ENCODE results near the gene NIPAL3.

- no peak for TF ChIP-seq POLR2A (IDR thresholded peaks at IDR 0.05; ENCODE audit: borderline replicate concordance, extremely low read depth, insufficient read depth, insufficient read length)
- TF ChIP-seq MAX (IDR thresholded peaks at IDR 0.05): no peak
- TF ChIP-seq CTCF (IDR thresholded peaks at IDR 0.05 in 2 of 3, conservative IDR thresholded peaks at IDR 0.05 in 1 of 3; ENCODE audit: borderline replicate concordance in 1 of 3, insufficient read depth in 1 of 3, low read depth in 2 of 3, low read length in 2 of 3): no peak
- no peak for TF ChIP-seq ZFX (IDR thresholded peaks at IDR 0.05)
- no peak for TF ChIP-seq EZH2 (IDR thresholded peaks at IDR 0.05)
- TF ChIP-seq CEBPB (IDR thresholded peaks at IDR 0.05; ENCODE audit: low read depth): no peak
- TF ChIP-seq EZH2phosphoT487 (IDR thresholded peaks at IDR 0.05; ENCODE audit: borderline replicate concordance): no peak
- TF ChIP-seq ZNF274 (IDR thresholded peaks at IDR 0.05; ENCODE audit: low read depth, low read length): no peak
- no peak for TF ChIP-seq ZBTB33 (IDR thresholded peaks at IDR 0.05; ENCODE audit: extremely low read depth, insufficient replicate concordance, low read length)
- TF ChIP-seq JUND (IDR thresholded peaks at IDR 0.05): no peak
- TF ChIP-seq REST (IDR thresholded peaks at IDR 0.05; ENCODE audit: low read depth): no peak
- TF ChIP-seq RAD21 (IDR thresholded peaks at IDR 0.05; ENCODE audit: low read depth): no peak
- TF ChIP-seq YY1 (IDR thresholded peaks at IDR 0.05; ENCODE audit: extremely low read depth, insufficient replicate concordance, low read depth, low read length): no peak
- TF ChIP-seq SP1 (IDR thresholded peaks at IDR 0.05; ENCODE audit: low read depth): no peak
These were observed 9.8 kb downstream of the NIPAL3 start for GRCh38 chr1:24425441-24425840.

Measured in HCT116 (cell line).